Effector CD4-positive, alpha-beta T cell (primary cell): Measurements from ENCODE around the gene PHF13.
"Not testable (repeated sequence)": the region's sequence is repeated elsewhere in the genome, so short reads cannot be mapped to it uniquely, and the experiment has no call there.

Source experiments
- DNase-seq: peaks from one replicate; pipeline ENCODE4 v3.0.0-alpha.2; 2020

PHF13 gene

DNA sequence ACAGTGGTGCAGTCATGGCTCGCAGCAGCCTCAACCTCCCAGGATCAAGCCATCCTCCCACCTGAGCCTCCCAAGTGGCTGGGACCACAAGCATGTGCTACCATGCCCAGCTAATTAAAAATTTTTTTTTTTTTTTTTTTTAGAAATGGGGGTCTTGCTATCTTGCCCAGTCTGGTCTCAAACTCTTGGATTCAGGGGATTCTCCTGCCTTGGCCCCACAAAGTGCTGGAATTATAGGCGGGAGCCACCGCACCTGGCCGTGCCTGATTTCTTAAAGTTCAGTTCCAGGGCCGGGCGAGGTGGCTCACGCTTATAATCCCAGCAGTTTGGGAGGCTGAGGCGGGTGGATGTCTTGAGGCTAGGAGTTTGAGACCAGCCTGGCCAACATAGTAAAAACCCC is 17.5 kb downstream of the PHF13 start:
- DNase-seq: no peak

DNA sequence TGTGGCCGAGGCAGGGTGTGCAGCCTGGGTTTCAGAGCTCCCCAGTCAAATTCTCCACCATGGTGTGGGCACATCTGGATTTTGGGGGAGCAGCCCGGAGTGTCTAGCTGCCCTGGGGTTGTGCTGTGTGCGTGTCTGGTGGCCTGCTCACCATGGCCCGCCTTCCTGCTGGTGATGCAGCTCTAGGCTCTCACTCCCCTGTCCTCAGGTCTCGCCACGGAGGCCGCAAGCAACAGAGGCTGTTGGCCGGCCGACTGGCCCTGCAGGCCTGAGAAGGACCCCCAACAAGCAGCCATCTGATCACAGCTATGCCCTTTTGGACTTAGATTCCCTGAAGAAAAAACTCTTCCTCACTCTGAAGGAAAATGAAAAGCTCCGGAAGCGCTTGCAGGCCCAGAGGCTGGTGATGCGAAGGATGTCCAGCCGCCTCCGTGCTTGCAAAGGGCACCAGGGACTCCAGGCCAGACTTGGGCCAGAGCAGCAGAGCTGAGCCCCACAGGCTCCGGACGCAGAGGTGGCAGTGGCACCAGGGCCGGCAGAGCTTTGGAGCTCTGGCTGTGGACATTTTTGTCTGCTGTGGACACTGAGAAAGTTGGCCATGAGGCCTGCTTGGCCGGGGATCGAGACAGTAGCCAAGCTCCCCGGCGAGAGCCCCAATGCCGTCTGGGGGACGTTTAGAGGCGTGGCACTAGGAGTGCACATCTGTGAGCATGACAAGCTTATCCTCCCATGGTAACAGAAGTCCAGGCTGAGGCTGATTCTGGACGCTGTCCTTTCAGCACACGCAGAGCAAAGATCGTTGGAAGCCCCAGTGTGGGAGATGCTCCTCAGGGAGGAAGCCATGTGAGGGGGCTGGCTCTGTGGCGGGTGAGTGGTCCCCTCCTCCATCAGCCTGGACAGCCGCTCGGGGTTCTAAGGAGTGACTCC is 19.3 kb downstream of the PHF13 start:
- no peak for DNase-seq

DNA sequence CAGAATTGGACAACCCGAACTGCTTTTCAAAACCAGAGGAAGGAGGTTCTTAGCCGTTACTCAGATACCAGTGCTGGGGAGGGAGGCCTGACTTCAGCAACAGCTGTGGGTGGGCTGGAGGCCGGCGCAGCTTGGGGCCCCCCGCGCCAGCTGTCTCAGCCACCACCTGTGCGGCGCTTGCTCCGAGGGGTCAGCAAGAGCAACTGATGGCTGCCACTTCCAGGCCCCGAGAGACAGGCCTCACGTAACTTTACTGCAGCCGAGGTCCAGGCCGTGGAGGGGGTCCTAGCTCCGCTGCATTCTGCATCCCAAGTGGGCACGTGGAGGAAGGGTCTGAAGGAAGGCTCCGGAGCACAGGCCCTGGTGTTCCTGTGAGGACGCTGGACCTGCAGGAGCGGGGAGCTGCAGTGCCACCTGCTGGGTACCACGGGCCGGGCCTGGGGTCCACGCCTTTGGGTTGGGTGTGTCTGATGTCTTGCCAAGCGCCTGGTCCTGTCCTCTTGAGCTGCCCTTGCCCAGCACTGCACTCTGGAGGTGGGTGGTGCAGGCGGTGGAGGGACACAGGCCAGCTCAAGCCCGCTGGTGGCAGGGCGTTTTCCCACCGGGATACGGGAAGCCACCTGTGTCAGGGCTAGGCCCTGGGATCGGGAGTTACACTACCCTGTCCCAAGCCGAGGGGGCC is 21.0 kb downstream of the PHF13 start:
- peak; percentile 12 for DNase-seq

DNA sequence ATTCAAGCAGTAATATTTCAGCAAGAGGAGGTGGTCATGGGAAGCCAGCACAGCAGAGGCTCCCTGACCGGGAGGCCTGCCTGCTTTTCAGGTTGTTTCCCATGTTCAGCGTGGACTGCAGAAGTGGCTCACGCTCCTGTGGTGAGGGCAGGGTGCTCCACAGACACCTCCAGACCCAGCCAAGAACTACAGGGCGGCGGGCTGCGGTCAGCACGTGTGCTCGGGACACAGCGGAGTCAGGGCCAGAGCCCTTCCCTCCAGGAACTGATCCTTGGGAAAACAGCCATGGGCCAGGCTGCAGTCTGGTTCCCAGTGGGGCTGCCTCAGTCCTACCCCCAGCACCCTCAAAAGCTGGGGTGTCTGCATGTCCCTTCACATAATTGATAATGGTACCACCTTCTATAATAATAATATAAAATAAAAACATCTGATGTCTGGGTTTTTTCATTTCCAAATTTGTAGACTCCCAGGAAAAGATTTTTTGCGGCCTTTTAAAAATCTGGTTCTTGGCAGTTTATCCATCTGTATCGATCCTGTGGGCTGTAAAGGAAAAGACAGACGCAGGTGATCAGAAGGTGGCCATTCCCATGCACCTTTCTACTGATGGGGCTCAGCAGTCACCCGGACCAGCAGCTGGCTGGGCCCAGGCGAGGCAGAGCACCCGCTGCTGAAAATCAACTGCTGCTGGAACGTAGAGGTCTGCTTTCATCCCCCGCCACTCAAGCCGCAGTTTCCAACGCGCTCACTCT is 21.8 kb downstream of the PHF13 start:
- DNase-seq: no peak

DNA sequence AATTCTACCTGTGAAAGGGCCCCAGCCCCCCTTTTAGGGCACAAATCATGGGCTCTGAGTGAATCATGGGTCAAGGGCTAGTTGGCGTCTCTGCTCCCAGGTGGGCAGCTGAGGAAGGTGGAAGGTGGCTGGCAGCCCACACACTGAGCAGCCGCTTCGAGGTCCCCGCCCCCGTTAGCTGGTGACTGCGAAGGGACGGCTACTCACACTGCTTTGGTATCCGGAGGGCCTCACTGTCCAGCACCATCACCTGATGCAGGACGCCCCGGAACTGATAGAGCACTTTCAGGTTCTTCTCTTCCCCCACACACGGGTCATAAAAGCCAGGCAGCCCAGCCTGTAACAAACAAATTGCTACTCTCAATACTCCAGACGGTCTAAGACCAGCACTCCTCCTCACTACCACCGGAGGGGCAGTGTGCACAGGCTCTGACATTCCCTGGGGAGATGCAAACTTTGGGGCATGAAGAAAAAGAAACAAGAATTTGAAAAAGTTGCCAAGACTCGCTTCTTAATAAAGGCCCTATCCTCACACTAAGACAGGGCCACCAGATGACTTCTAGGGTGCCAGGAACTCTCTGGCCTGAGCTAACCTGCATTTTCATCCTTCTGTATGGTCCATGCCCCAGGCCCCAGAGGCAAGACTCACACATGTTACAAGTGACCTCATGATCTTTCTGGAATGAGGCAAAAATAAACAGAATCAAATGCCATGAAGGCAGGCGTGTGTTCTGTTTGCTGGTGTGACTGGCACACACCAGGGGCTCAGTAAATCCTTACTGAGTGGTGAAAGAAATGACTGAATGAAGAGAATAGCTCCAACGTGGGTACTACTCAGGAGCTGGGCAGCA is 22.6 kb downstream of the PHF13 start:
- DNase-seq: no peak

DNA sequence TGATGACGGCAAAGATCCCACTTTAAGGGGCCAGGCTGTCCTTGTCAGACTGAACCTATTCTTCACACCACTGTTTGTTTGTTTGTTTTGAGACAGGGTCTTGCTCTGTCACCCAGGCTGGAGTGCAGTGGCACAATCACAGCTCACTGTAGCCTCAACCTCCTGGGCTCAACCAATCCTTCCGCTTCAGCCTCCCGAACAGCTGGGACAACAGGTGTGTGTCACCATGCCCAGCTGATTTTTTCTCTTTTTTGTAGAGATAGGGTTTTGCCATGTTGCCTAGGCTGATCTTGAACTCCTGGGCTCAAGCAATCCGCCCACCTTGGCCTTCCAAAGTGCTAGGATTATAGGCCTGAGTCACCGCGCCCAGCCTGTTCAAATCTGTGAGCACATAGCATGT is 23.2 kb downstream of the PHF13 start:
- not testable (repeated sequence) for DNase-seq

DNA sequence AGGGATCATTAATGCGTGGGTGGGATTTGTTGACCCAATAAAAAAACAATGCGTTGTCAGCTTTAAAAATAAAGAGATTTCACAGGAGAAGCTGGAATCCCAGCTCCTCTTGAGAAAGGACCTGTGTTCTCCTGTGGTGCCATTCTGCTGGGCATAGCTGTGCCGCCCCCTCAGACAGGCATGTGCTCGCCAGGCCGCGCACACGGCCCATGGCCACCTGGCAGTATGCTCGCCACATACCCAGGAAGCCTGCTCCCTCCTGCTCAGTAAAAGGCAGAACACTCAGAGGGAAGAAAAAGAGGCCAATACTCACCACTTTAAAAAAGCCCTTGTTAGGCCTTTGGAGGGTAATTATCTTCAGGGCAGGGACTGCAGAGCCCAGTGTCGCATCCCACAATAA is 24.2 kb downstream of the PHF13 start:
- no peak for DNase-seq

DNA sequence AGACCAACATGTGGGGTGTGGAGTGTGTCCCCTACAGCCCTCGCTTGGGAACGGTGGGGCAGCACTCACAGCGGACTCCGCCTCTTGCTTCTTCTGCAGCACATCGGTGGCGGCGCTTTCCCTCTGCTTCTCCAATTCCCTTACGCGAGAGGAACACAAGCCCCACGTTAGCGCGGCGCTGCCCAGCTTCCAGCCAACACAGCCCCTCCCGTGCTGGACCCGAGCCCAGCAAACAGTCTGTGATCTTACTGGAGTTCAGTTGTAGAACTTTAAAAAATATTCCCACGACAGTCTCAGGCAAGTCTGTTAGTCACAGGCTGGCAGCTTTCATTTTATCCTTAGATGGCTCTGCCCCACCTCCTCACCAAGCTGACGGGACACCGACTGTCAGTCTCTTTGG is 24.7 kb downstream of the PHF13 start:
- DNase-seq: no peak

DNA sequence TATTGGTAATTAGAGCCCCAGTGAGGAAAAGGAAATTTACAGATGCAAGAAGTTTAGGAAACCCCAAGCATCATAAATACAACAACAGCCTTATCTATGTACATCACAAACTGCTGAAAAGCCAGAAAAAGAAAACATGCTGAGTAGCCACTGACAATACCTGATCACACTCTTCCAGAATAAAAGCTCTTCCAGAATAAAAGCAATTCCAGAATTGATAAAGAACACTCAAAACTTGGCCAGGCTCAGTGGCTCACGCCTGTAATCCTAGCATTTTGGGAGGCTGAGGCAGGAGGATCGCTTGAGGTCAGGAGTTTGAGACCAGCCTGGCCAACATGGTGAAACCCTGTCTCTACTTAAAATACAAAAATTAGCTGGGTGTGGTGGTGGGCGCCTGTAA is 27.3 kb downstream of the PHF13 start:
- not testable (repeated sequence) for DNase-seq

DNA sequence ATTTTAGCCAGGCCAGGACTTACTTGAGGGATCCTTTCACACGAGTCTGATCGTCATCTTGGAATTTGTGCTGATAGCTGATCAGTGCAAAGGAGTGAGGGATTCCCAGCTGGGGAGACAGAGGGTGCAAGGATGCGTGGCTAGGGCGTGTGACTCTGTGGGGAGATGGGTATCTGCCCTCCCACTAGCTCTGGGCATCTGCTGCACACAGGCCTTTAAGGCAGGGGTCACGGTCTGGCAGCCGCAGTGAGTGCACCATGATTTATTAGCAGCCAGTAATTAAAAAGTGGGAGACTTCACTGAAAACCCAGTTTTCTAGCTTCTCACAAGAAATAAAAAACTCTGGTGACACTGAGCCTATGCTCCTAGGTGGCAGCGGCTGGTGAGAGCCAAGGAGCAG is 31.5 kb downstream of the PHF13 start:
- DNase-seq: no peak

DNA sequence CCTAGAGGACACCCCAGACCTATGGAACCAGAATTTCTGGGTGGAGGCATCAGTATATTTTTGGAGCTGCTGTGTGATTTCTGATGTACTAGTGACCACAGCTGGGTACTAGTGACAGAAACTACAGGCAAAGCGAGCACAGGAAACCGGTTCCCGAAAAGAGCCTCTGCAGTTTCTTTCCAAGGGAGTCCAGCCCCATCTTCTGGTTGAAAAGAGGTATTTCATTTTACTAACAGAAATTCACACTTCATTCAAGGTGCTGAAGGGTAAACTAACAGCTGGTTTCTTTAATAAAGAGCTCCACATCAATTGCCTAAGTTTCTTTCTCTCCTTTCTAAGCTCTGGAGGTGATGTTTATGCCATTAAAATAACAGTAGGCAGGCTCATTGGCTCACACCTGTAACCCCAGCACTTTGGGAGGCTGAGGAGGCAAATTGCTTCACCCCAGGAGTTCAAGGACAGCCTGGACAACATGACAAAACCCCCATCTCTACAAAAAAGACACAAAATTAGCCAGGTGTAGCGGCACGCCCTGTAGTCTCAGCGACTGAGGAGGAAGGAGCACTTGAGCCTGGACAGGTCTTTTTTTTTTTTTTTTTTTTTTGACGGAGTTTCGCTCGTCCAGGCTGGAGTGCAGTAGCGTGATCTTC is 33.1 kb downstream of the PHF13 start:
- DNase-seq: no peak

DNA sequence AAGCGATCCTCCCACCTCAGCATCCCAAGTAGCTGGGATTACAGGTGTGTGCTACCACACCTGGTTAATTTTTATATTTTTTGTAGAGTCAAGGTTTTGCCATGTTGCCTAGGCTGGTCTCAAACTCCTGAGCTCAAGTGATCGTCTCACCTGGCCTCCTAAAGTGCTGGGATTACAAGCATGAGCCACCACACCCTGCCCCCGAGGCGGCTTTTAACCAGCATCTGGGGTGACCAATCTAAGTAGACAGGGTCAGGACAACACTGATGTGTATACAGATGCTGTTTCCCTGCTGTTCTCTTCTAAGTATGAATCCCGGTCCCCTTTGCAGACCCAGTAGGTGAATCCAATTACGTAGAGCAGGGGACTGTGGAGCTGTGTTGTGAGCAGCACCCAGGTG is 35.0 kb downstream of the PHF13 start:
- DNase-seq: no peak

DNA sequence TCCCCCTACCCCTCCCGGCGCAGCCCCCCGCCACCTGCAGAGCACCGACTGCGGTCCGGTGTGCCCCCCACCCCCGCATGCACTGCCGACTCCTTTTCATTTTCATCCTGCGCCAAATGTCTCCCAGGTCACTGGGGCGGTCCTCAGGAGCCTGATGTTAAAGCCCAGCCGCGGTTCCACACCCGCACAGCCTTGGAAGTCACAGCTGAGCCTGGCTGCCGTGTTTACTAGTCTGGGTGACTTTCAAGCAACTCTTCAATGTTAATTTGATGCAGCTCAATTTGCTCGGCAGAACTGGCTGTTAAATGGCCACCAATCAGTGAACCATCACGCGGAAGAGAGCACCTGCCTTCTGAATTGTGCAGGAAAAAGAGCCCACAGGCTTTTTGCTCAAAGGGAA is 38.4 kb downstream of the PHF13 start:
- DNase-seq: no peak

DNA sequence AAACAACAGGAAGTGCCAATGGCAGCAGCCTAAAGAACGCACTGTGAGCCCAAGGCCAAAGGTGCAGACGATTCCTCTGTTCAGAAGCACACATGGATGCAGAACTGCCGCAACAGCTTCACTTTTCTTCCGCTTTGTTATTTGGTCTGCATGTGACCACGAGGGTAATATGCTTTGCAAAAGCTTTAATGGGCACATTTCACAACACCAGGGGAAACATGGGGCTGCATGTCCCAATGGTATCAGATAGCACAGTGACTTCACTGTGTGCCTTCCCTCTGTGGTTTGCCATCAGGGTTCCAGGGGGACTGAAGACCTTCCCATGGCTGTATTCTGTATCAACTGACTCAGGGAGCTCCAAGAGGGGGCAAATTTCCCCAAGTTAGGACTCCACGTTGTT is 39.5 kb downstream of the PHF13 start:
- DNase-seq: no peak

DNA sequence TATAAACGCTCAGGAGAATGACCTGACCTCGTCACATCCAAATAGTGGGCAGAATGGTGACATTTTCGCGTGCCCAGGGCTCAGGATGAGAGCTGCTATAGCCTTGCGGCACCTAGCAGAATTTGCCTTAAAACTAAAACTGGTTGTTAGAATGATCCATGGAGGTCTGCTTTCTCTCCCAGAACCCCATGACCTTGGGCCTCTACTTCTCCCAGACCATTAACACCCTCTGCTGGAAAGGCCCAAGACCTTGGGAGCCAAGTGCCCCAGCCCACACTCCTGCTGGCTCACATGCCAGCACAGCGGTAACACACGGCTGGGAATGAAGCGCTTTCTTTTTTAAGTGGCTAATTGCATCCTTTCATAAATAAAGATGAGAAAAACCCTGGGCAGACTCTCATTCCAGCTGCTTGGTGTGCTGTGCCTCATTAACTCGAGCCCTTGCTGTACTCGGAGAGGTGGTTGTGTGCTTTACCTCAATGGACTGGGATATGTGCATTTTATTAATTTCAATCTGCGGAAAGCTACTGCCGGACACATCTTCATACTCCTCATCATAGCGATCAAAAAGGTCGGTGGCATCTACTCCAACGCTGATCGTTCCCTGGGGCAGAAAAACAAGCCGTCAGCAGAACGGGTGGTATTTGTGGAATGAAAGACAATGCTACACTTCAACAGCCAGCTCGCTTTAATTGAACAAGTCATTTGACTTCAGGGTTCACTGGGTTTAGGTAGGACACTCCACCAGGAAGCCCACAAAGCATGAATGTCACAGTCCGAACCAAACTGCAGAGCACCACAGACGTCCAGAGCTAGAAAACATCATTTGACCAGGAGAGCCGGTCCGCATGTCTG is 40.1 kb downstream of the PHF13 start:
- DNase-seq: no peak

DNA sequence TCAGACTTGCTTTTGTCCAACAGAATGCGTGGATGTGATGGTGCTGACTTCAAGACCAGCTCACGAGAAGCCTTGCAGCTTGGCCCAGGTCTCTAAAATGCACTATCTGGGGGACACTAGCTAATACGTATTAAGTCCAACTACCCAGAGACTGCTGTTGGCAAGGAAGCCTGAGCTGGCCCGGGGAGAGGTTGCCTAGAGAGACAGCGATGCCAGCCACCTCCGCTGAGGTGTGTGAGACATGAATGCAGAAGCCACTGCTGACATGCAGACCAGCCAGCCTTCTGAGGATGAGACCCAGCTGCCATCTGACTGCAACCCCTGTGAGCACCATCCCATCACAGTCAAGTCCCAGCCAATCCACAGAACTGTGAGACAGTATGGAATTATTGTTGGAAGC is 43.6 kb downstream of the PHF13 start:
- DNase-seq: no peak

DNA sequence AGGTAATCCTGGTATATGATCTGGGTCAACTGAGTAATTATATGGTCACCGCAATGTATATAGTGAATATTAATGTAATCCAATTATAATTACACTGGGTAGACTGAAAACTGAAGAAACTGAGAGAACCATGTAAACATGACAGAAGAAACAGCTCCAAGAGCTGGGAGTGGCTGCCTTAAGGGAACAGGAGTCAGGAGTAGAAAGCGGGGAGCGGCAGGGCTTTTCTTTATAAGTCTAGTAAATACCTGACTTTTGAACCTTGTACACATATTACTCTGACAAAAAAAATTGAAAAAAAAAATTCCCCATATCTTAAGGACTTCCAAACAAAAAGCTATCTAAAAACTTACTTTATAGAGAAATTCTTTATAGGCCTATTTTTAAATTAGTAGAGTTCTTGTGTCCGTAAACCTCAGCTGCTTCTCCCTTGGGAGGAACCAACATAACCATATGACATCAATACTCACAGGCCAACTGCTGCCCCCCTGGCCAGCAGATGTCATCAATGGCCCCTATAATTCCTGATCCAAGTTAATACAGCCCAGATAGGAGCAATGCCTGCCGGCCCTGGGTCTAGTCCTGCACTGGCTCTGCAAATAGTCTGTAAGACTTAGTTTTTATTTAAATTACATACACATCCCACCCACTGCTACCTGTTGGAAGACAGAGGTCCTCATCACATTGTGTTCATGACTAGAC is 45.0 kb downstream of the PHF13 start:
- DNase-seq: no peak

DNA sequence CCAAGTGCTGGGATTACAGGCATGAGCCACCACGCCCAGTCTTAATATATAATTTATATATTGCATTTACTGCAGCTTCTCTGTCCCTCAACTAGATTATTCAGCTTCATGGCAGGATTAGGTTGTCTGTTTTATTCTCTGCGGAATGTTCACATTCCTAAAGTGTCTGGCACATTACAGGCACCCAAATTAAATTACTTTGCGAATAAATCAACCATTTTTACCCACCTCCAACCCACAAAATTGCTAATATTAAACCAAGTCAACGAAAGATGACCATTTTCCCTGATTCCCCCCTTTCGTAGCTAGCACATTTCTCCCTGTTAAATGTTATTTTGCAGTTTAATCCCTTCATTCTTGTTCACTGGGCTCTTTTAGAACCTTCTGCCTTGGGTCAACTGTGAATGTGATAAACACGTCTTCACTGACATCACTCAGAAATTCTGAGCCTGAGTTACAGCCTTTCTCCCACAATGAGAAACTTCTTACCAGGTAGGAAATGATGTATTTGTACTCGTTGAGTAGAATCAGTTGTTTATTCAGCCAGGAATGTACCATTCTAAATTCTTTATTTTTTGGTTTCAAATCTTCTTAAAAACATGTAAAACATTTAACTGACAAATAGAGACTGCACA is 47.0 kb downstream of the PHF13 start:
- no peak for DNase-seq

DNA sequence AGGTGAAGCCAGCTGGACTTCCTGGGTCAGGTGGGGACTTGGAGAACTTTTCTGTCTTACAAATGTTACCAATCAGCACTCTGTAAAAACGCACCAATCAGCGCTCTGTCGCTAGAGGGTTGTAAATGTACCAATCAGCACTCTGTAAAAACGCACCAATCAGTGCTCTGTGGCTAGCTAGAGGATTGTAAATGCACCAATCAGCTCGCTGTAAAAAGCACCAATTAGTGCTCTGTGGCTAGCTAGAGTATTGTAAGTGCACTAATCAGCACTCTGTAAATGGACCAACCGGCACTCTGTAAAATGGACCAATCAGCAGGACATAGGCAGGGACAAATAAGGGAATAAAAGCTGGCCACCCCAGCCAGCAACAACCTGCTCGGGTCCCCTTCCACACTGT is 48.9 kb downstream of the PHF13 start:
- not testable (repeated sequence) for DNase-seq

DNA sequence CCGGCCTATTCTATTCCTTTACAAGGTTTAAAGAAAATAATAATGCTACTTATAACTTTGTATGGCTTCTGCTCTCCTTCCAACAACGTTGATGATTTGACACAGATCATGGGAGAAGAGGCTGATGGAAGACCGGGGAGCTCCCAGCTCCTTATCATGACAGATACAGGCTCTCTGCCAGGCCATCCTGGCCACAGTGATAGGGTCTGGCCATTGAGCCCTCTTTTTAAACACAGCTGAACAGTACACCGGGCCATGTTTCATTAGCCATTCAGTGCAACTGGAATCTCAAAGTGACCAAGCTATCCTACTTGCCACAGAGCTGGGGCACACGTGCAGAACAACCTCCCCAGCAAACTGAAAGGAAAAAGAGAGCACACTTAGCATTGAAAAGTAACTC is 53.2 kb downstream of the PHF13 start:
- DNase-seq: no peak
